OCI-LY7 (cell line): Measurements from ENCODE around the gene KCNE4. TPM values are rescaled to one million over a fixed set of nuclear protein-coding genes. Genes with fewer than 3 reads are reported as not detected.

Experiments
- BruUV-seq: library from RNA; stranded (reverse); fragments of 400-500 nt; replicated peaks from 2 replicates; lab custom pipeline; 2021; lab: Mats Ljungman, UMichigan
- CTCF ChIA-PET: fragments of 300-600 bp; sonication (Branson Sonifier 250); formaldehyde crosslinking; loops from one replicate; lab custom pipeline; 2022; ENCODE audit warnings: antibody characterized with exemption; ENCODE audit not compliant: unreplicated experiment; lab: Charles Lee
- POLR2A ChIA-PET: fragments of 300-600 bp; sonication (Branson Sonifier 250); formaldehyde crosslinking; loops from one replicate; lab custom pipeline; 2022; ENCODE audit warnings: antibody characterized with exemption; lab: Charles Lee
- DNase-seq: peaks from one replicate; pipeline ENCODE4 v3.0.0-alpha.2; 2015; ENCODE audit warnings: low spot score
- H2AFZ ChIP-seq: fragments of 200-600 bp; sonication (generic), shearing (Covaris generic); 2 replicates; pipeline ENCODE4 v1.6.1; 2014; ENCODE audit warnings: mild to moderate bottlenecking, antibody characterized with exemption, low read length, moderate library complexity
- H3K27ac ChIP-seq: fragments of 200-600 bp; sonication (generic); 2 replicates; pipeline ENCODE4 v1.5.1; 2014; ENCODE audit warnings: mixed run types, low read depth, mild to moderate bottlenecking, moderate library complexity, low read length, inconsistent platforms; ENCODE audit not compliant: poor library complexity, severe bottlenecking
- H3K36me3 ChIP-seq: fragments of 200-600 bp; sonication (generic); 2 replicates; pipeline ENCODE4 v1.6.1; 2014; ENCODE audit warnings: mild to moderate bottlenecking, antibody characterized with exemption, low read length, moderate library complexity, mixed read lengths; ENCODE audit not compliant: insufficient read depth
- H3K4me1 ChIP-seq: fragments of 200-600 bp; sonication (generic); 2 replicates; pipeline ENCODE4 v1.5.1; 2014; ENCODE audit warnings: mild to moderate bottlenecking, low read length; ENCODE audit not compliant: insufficient read depth, poor library complexity, severe bottlenecking
- H3K4me2 ChIP-seq: fragments of 200-600 bp; sonication (generic); 2 replicates; pipeline ENCODE4 v1.6.1; 2014; ENCODE audit warnings: mild to moderate bottlenecking, low read length
- H3K4me3 ChIP-seq: fragments of 200-600 bp; sonication (generic); 2 replicates; pipeline ENCODE4 v1.5.1; 2014; ENCODE audit warnings: mild to moderate bottlenecking, low read depth, low read length; ENCODE audit not compliant: poor library complexity, severe bottlenecking
- H3K79me2 ChIP-seq: fragments of 200-600 bp; sonication (generic); 2 replicates; pipeline ENCODE4 v1.6.1; 2016; ENCODE audit warnings: low read depth, mild to moderate bottlenecking, low read length, moderate library complexity, mixed read lengths; ENCODE audit not compliant: insufficient read depth
- H3K9me2 ChIP-seq: fragments of 200-600 bp; sonication (generic); 2 replicates; pipeline ENCODE4 v1.6.1; 2016; ENCODE audit warnings: mild to moderate bottlenecking, low read length, mixed read lengths; ENCODE audit not compliant: insufficient read depth
- H3K9me3 ChIP-seq: fragments of 200-600 bp; sonication (generic); 2 replicates; pipeline ENCODE4 v1.6.1; 2014; ENCODE audit warnings: mild to moderate bottlenecking, mixed run types, low read length, mixed read lengths
- H4K20me1 ChIP-seq: fragments of 200-600 bp; sonication (generic); 2 replicates; pipeline ENCODE4 v1.6.1; 2014; ENCODE audit warnings: mild to moderate bottlenecking, antibody characterized with exemption, low read length, moderate library complexity, mixed read lengths; ENCODE audit not compliant: insufficient read depth
- CTCF ChIP-seq: fragments of 200-600 bp; sonication (generic); conservative IDR thresholded peaks from 2 replicates; pipeline ENCODE4 v1.5.1; 2014; ENCODE audit warnings: mild to moderate bottlenecking, antibody characterized with exemption, low read length, moderate library complexity, mixed read lengths
- EZH2phosphoT487 ChIP-seq: fragments of 200-600 bp; sonication (generic); IDR thresholded peaks from 2 replicates; pipeline ENCODE4 v1.6.1; 2018; ENCODE audit warnings: low read depth, borderline replicate concordance, mild to moderate bottlenecking, mixed run types, antibody characterized with exemption, low read length, moderate library complexity, mixed read lengths
- intact Hi-C: fragments of 100-400 bp; cut with micrococcal nuclease; formaldehyde crosslinking; loops from one replicate; pipeline ENCODE4 v1.10.0; 2022; ENCODE audit not compliant: unreplicated experiment
- total RNA-seq, 2 experiments: library from RNA; depleted of rRNA in 1 of 2; stranded (reverse); fragments of >200 nt in 1 of 2; shearing (Covaris generic) in 1 of 2; gene quantifications; 2 replicates each; pipeline ENCODE4 v1.2.3, GENCODE V29; 2014 to 2022

KCNE4 gene
- total RNA-seq, 2 experiments from 2014 or later, result not detected

GRCh38 chr2:223044092-223044836 lies 7.7 kb upstream of the KCNE4 start:
- no peaks in the 10 kb centered on the region for H3K36me3 ChIP-seq
- no TSS peak for BruUV-seq
- ChIA-PET POLR2A (no interaction called here), CTCF (no interaction called here)
- DNase-seq, result no peak
- no peaks in the 10 kb centered on the region for H3K79me2 ChIP-seq
- no peaks in the 10 kb centered on the region for H3K9me2 ChIP-seq
- peaks cover 7% of the 10 kb centered on the region for H3K4me1 ChIP-seq
- H3K9me3 ChIP-seq, result no peaks in the 10 kb centered on the region
- intact Hi-C loops, result no loop called here
- H2AFZ ChIP-seq, result no peak overlapping the region
- no peaks in the 10 kb centered on the region for H4K20me1 ChIP-seq
- no peak overlapping the region for H3K4me2 ChIP-seq
- TF ChIP-seq CTCF (no peak), EZH2phosphoT487 (no peak)
- H3K27ac ChIP-seq, result no peak overlapping the region
- H3K4me3 ChIP-seq, result no peak overlapping the region

DNA sequence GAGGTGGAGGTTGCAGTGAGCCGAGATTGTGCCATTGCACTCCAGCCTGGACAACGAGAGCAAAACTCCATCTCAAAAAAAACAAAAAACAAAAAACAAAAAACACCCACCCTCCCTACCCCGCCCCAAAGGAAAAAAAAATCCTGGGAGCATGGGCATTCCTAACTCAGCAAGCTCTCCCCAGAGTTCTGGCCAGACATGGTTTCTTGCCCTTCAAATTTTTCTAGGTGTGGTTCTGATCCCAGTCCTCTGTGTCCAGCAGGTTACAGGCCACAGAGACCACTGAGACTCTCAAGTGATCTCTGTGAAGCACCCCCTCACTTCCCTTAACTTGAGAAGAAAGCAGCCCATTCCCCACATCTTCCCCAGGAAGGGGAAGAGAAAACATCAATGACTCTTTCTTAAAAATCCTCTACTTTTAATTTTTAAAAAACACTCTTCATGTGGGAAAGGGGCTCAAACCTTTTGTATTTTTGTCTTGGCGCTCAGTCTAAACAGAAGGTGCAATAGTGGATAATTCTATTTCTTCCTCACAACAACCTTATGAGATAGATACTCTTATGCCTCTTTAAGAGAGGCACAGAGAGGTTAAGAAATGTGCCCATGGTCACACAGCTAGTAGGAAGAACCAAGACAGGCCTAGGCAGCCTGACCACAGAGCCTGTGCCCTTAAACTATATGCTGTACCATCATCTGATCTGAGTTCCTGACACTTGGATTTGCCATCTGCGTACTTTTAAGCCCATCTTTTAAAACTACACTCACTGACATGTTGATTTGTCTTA lies 6.9 kb upstream of the KCNE4 start:
- H3K4me1 ChIP-seq, result peaks cover 7% of the 10 kb centered on the region
- no peaks in the 10 kb centered on the region for H3K79me2 ChIP-seq

More for the DNA sequence above, 6.9 kb upstream of the KCNE4 start:
- no TSS peak for BruUV-seq
- CTCF ChIA-PET, result no interaction called here
- Histone ChIP-seq H3K4me3 (no peak overlapping the region), H3K36me3 (no peaks in the 10 kb centered on the region), H2AFZ (no peak overlapping the region), H3K9me2 (no peaks in the 10 kb centered on the region), H4K20me1 (no peaks in the 10 kb centered on the region), H3K27ac (no peak overlapping the region), H3K9me3 (no peaks in the 10 kb centered on the region), H3K4me2 (no peak overlapping the region)
- no peak for TF ChIP-seq CTCF
- intact Hi-C loops, result no loop called here
- POLR2A ChIA-PET, result interaction anchor here (0.7 to 1.0 kb wide), 2 partner anchors 128 to 202 kb away, joined by 3 to 4 read pairs; no protein-coding TSS in a partner anchor
- DNase-seq, result no peak
